ENCODE measurements around the gene TBC1D13. TPM values are rescaled to one million over a fixed set of nuclear protein-coding genes. Genes with fewer than 3 reads are reported as not detected.

TBC1D13 gene
- total and polyA plus RNA-seq, 2 of the 13 experiments (the other 11 are each of a cell fraction or from before 2014, with no cell fraction given): 17.9 to 19.7 TPM

GRCh38 chr9:128762671-128763449 lies 24.2 kb upstream of the TBC1D13 start (continued):
- TF ChIP-seq, protein P1, sequence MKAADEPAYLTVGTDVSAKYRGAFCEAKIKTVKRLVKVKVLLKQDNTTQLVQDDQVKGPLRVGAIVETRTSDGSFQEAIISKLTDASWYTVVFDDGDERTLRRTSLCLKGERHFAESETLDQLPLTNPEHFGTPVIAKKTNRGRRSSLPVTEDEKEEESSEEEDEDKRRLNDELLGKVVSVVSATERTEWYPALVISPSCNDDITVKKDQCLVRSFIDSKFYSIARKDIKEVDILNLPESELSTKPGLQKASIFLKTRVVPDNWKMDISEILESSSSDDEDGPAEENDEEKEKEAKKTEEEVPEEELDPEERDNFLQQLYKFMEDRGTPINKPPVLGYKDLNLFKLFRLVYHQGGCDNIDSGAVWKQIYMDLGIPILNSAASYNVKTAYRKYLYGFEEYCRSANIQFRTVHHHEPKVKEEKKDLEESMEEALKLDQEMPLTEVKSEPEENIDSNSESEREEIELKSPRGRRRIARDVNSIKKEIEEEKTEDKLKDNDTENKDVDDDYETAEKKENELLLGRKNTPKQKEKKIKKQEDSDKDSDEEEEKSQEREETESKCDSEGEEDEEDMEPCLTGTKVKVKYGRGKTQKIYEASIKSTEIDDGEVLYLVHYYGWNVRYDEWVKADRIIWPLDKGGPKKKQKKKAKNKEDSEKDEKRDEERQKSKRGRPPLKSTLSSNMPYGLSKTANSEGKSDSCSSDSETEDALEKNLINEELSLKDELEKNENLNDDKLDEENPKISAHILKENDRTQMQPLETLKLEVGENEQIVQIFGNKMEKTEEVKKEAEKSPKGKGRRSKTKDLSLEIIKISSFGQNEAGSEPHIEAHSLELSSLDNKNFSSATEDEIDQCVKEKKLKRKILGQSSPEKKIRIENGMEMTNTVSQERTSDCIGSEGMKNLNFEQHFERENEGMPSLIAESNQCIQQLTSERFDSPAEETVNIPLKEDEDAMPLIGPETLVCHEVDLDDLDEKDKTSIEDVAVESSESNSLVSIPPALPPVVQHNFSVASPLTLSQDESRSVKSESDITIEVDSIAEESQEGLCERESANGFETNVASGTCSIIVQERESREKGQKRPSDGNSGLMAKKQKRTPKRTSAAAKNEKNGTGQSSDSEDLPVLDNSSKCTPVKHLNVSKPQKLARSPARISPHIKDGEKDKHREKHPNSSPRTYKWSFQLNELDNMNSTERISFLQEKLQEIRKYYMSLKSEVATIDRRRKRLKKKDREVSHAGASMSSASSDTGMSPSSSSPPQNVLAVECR (CRISPR knock-in tag; IDR thresholded peaks at IDR 0.05; ENCODE audit: borderline replicate concordance): peak; percentile 24; the same call in 1 of the 2 replicates
- TF ChIP-seq HDAC1 (CRISPR knock-in tag; IDR thresholded peaks at IDR 0.05): peak; percentile 16; the same call in 1 of the 2 replicates
- no peak for TF ChIP-seq YEATS2 (CRISPR knock-in tag; IDR thresholded peaks at IDR 0.05; ENCODE audit: borderline replicate concordance)
- TF ChIP-seq, protein P2, sequence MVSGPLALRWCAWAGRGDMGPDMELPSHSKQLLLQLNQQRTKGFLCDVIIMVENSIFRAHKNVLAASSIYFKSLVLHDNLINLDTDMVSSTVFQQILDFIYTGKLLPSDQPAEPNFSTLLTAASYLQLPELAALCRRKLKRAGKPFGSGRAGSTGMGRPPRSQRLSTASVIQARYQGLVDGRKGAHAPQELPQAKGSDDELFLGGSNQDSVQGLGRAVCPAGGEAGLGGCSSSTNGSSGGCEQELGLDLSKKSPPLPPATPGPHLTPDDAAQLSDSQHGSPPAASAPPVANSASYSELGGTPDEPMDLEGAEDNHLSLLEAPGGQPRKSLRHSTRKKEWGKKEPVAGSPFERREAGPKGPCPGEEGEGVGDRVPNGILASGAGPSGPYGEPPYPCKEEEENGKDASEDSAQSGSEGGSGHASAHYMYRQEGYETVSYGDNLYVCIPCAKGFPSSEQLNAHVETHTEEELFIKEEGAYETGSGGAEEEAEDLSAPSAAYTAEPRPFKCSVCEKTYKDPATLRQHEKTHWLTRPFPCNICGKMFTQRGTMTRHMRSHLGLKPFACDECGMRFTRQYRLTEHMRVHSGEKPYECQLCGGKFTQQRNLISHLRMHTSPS (CRISPR knock-in tag; IDR thresholded peaks at IDR 0.05; ENCODE audit: low read depth): no peak
- TF ChIP-seq KDM4B (CRISPR knock-in tag; IDR thresholded peaks at IDR 0.05): no peak
- TF ChIP-seq ZBTB4 (CRISPR knock-in tag; IDR thresholded peaks at IDR 0.05; ENCODE audit: borderline replicate concordance): no peak; the same call in 1 of the 2 replicates
- TF ChIP-seq, protein P3, sequence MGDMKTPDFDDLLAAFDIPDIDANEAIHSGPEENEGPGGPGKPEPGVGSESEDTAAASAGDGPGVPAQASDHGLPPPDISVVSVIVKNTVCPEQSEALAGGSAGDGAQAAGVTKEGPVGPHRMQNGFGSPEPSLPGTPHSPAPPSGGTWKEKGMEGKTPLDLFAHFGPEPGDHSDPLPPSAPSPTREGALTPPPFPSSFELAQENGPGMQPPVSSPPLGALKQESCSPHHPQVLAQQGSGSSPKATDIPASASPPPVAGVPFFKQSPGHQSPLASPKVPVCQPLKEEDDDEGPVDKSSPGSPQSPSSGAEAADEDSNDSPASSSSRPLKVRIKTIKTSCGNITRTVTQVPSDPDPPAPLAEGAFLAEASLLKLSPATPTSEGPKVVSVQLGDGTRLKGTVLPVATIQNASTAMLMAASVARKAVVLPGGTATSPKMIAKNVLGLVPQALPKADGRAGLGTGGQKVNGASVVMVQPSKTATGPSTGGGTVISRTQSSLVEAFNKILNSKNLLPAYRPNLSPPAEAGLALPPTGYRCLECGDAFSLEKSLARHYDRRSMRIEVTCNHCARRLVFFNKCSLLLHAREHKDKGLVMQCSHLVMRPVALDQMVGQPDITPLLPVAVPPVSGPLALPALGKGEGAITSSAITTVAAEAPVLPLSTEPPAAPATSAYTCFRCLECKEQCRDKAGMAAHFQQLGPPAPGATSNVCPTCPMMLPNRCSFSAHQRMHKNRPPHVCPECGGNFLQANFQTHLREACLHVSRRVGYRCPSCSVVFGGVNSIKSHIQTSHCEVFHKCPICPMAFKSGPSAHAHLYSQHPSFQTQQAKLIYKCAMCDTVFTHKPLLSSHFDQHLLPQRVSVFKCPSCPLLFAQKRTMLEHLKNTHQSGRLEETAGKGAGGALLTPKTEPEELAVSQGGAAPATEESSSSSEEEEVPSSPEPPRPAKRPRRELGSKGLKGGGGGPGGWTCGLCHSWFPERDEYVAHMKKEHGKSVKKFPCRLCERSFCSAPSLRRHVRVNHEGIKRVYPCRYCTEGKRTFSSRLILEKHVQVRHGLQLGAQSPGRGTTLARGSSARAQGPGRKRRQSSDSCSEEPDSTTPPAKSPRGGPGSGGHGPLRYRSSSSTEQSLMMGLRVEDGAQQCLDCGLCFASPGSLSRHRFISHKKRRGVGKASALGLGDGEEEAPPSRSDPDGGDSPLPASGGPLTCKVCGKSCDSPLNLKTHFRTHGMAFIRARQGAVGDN (CRISPR knock-in tag; IDR thresholded peaks at IDR 0.05): peak; percentile 60
- TF ChIP-seq HMGA1 (CRISPR knock-in tag; conservative IDR thresholded peaks at IDR 0.05): no peak
- TF ChIP-seq RBAK (CRISPR knock-in tag; IDR thresholded peaks at IDR 0.05): no peak
- no peak for TF ChIP-seq TFE3 (CRISPR knock-in tag; IDR thresholded peaks at IDR 0.05)
- TF ChIP-seq ELF1 (CRISPR knock-in tag; IDR thresholded peaks at IDR 0.05): peak; percentile 69
- TF ChIP-seq ZKSCAN8 (CRISPR knock-in tag; IDR thresholded peaks at IDR 0.05; ENCODE audit: borderline replicate concordance): no peak
